ENCODE data around the gene MACROD2.

Gene MACROD2

GRCh38 chr20:16081421-16081820 is 2086.1 kb downstream of the MACROD2 start:
- no peak for DNase-seq

- DNase-seq: no peak
These were observed 2086.8 kb downstream of the MACROD2 start for GRCh38 chr20:16082051-16082550.

GRCh38 chr20:16083639-16084280 is 2088.4 kb downstream of the MACROD2 start:
- DNase-seq: no peak

GRCh38 chr20:16095226-16095625 is 2099.9 kb downstream of the MACROD2 start:
- DNase-seq: no peak

- DNase-seq: no peak
These were observed 2101.5 kb downstream of the MACROD2 start for GRCh38 chr20:16096756-16097326.

- DNase-seq: no peak
These were observed 2102.5 kb downstream of the MACROD2 start for GRCh38 chr20:16097788-16098187.

GRCh38 chr20:16098890-16099639 is 2103.7 kb downstream of the MACROD2 start:
- DNase-seq: no peak

- DNase-seq: no peak
These were observed 2104.8 kb downstream of the MACROD2 start for GRCh38 chr20:16100111-16100510.

GRCh38 chr20:16100767-16101166 is 2105.5 kb downstream of the MACROD2 start:
- no peak for DNase-seq
